HepG2 (cell line): ENCODE data around the gene MIEF1. TPM values are rescaled to one million over a fixed set of nuclear protein-coding genes. Genes with fewer than 3 reads are reported as not detected.

ENCODE experiments used
- ASH2L ChIP-seq: fragments of 300-600, 200-600 bp; sonication (generic); IDR thresholded peaks from 2 replicates; pipeline ENCODE4 v1.7.0; 2017; ENCODE audit warnings: low read depth, mild to moderate bottlenecking, moderate library complexity, mixed read lengths, low read length; ENCODE audit not compliant: insufficient read length
- BRF2 ChIP-seq: sonication (generic); formaldehyde crosslinking; IDR thresholded peaks from 2 replicates; pipeline ENCODE4 v1.8.1; 2022; ENCODE audit warnings: mild to moderate bottlenecking, missing genetic modification reagents
- DNMT3B ChIP-seq: conservative IDR thresholded peaks from 2 replicates; pipeline ENCODE4 v1.6.1; 2016; ENCODE audit warnings: missing biosample characterization, control low read depth
- HDAC1 ChIP-seq: sonication (generic); formaldehyde crosslinking; IDR thresholded peaks from 2 replicates; pipeline ENCODE4 v1.5.1; 2020; ENCODE audit warnings: mild to moderate bottlenecking, missing genetic modification reagents
- IRX3 ChIP-seq: sonication (generic); formaldehyde crosslinking; IDR thresholded peaks from 2 replicates; pipeline ENCODE4 v1.8.1; 2023; ENCODE audit warnings: mild to moderate bottlenecking, low read depth, missing genetic modification reagents, borderline replicate concordance
- MAZ ChIP-seq, 2 experiments: sonication (generic) in 1 of 2; formaldehyde crosslinking in 1 of 2; IDR thresholded peaks; 2 replicates each; pipeline versions ENCODE4 v1.5.0 to v1.6.1; 2012 to 2020; ENCODE audit warnings: low read depth in 2 of 2, mild to moderate bottlenecking in 2 of 2, borderline replicate concordance in 1 of 2, improper control_type of control experiment in 1 of 2, low read length in 1 of 2, missing genetic modification reagents in 1 of 2, moderate library complexity in 1 of 2
- PRDM4 ChIP-seq: sonication (generic); formaldehyde crosslinking; IDR thresholded peaks from 2 replicates; pipeline ENCODE4 v1.9.0; 2021; ENCODE audit warnings: missing genetic modification reagents, borderline replicate concordance
- ZFAT ChIP-seq: sonication (generic); formaldehyde crosslinking; conservative IDR thresholded peaks from 2 replicates; pipeline ENCODE4 v1.8.1; 2023; ENCODE audit warnings: missing genetic modification reagents, inconsistent platforms
- ZFP82 ChIP-seq: sonication (generic); formaldehyde crosslinking; IDR thresholded peaks from 2 replicates; pipeline ENCODE4 v1.5.1; 2020; ENCODE audit warnings: mild to moderate bottlenecking, missing genetic modification reagents, borderline replicate concordance
- ZNF20 ChIP-seq: sonication (generic); formaldehyde crosslinking; IDR thresholded peaks from 2 replicates; pipeline ENCODE4 v1.4.0; 2020; ENCODE audit warnings: mild to moderate bottlenecking, moderate library complexity, missing genetic modification reagents
- ZNF329 ChIP-seq: sonication (generic); formaldehyde crosslinking; IDR thresholded peaks from 2 replicates; pipeline ENCODE4 v1.9.0; 2021; ENCODE audit warnings: low read depth, mild to moderate bottlenecking, missing genetic modification reagents
- ZNF333 ChIP-seq: sonication (generic); formaldehyde crosslinking; IDR thresholded peaks from 2 replicates; pipeline ENCODE4 v1.4.0; 2020; ENCODE audit warnings: mild to moderate bottlenecking, missing genetic modification reagents, borderline replicate concordance
- ZNF34 ChIP-seq: sonication (generic); formaldehyde crosslinking; IDR thresholded peaks from 2 replicates; pipeline ENCODE4 v1.4.0; 2020; ENCODE audit warnings: mild to moderate bottlenecking, missing genetic modification reagents, borderline replicate concordance
- ZNF776 ChIP-seq: sonication (generic); formaldehyde crosslinking; IDR thresholded peaks from 2 replicates; pipeline ENCODE4 v1.4.0; 2020; ENCODE audit warnings: mild to moderate bottlenecking, missing genetic modification reagents
- ZNF790 ChIP-seq: sonication (generic); formaldehyde crosslinking; IDR thresholded peaks from 2 replicates; pipeline ENCODE4 v1.8.0; 2022; ENCODE audit warnings: missing genetic modification reagents, mild to moderate bottlenecking, borderline replicate concordance
- ZNF839 ChIP-seq: sonication (generic); formaldehyde crosslinking; IDR thresholded peaks from 2 replicates; pipeline ENCODE4 v1.4.0; 2020; ENCODE audit warnings: missing genetic modification reagents, mild to moderate bottlenecking, borderline replicate concordance
- polyA plus RNA-seq, 8 experiments: library from polyadenylated mRNA; depleted of rRNA in 3 of 8; stranded (reverse) in 7 of 8; unstranded in 1 of 8; fragments of >200 nt; fragmentation: Illumina TruSeq in 4 of 8; extraction: Trizol in 4 of 8; gene quantifications; 2 replicates each; pipeline versions ENCODE4 v1.2.1 to v1.2.3, GENCODE V29; 2011 to 2016; ENCODE audit warnings: low read depth in 4 of 8, missing spikeins in 1 of 8, mixed read lengths in 1 of 8; ENCODE audit not compliant: insufficient read depth in 1 of 8
- total RNA-seq, 5 experiments: library from RNA; depleted of rRNA; stranded (reverse); fragments of >200 nt; fragmentation: Illumina TruSeq; extraction: Trizol; gene quantifications; 2 replicates each; pipeline ENCODE4 v1.2.3, GENCODE V29; 2016; ENCODE audit warnings: low read depth in 1 of 5
- TF ChIP-seq, protein P1 (sequence below): sonication (generic); formaldehyde crosslinking; IDR thresholded peaks from 2 replicates; pipeline ENCODE4 v1.5.1; 2020; ENCODE audit warnings: mild to moderate bottlenecking, moderate library complexity, missing genetic modification reagents
- TF ChIP-seq, protein P2 (sequence below): sonication (generic); formaldehyde crosslinking; IDR thresholded peaks from 2 replicates; pipeline ENCODE4 v1.8.0; 2022; ENCODE audit warnings: missing genetic modification reagents, low read depth, mild to moderate bottlenecking, borderline replicate concordance

The MIEF1 gene
- total and polyA plus RNA-seq, 2 of the 13 experiments (the other 11 are each of a cell fraction or from before 2014, with no cell fraction given): 21.7 to 34.8 TPM

DNA sequence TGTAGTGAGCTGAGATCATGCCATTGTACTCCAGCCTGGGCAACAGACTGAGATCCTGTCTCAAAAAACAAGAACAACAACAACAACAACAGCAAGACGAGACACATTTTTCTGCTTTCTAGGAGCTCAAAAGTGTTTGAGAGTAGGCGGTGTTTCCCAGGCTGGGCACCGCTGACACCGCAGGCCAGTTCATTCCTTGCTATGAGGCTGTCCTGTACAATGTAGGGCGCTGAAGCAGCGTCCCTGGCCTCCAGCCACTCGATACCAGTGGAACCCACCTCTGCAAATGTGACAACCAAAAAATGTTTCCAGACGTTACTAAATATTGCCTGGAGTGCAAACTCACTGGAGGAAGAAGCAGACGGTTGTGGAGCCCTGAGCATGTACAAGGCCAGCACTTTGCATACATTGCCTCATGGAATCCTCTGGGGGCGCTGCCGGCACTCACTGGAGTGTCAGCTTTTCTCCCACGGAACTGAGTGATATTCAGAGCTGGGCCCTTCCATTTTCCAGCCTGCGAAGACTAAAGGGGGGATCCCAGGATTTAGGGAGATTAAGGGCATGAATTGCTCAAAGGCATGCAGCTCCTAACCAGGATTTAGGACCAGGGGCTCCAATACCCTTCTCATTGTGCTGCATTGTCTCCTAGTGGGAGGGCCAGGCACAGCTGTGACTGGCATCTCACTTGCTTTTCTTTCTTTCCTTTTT is 5.8 kb upstream of the MIEF1 start (continued):
- TF ChIP-seq ASH2L (no peak), DNMT3B (CRISPR knock-in tag) (no peak), ZNF790 (CRISPR knock-in tag) (no peak), HDAC1 (CRISPR knock-in tag) (no peak), PRDM4 (CRISPR knock-in tag) (no peak), BRF2 (no peak), ZFAT (CRISPR knock-in tag) (no peak), ZNF20 (CRISPR knock-in tag) (no peak), ZNF333 (CRISPR knock-in tag) (no peak), IRX3 (CRISPR knock-in tag) (no peak), ZFP82 (no peak), ZNF34 (CRISPR knock-in tag) (no peak), MAZ (IDR thresholded peaks at IDR 0.05; ENCODE audit: borderline replicate concordance, low read depth, low read length) (no peak), MAZ (CRISPR knock-in tag; IDR thresholded peaks at IDR 0.05; ENCODE audit: low read depth) (no peak), ZNF839 (CRISPR knock-in tag) (no peak), ZNF329 (CRISPR knock-in tag) (no peak), ZNF776 (CRISPR knock-in tag) (no peak)
- TF ChIP-seq, protein P1, sequence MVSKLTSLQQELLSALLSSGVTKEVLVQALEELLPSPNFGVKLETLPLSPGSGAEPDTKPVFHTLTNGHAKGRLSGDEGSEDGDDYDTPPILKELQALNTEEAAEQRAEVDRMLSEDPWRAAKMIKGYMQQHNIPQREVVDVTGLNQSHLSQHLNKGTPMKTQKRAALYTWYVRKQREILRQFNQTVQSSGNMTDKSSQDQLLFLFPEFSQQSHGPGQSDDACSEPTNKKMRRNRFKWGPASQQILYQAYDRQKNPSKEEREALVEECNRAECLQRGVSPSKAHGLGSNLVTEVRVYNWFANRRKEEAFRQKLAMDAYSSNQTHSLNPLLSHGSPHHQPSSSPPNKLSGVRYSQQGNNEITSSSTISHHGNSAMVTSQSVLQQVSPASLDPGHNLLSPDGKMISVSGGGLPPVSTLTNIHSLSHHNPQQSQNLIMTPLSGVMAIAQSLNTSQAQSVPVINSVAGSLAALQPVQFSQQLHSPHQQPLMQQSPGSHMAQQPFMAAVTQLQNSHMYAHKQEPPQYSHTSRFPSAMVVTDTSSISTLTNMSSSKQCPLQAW: 0 out of 2 replicates have a peak, but pooled peaks have one; percentile 18
- TF ChIP-seq, protein P2, sequence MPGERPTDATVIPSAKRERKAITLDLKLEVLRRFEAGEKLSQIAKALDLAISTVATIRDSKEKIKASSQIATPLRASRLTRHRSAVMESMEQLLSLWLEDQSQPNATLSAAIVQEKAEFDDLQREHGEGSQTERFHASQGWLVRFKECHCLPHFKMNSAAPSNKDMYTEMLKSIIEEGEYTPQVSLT (CRISPR knock-in tag): no peak
